H1 (cell line): ENCODE data around the gene TMPRSS2. TPM values are rescaled to one million over a fixed set of nuclear protein-coding genes. Genes with fewer than 3 reads are reported as not detected.

Source experiments
- CTCF ChIA-PET: fragments of 300-600 bp; sonication (Branson Sonifier 250); formaldehyde crosslinking; loops from one replicate; lab custom pipeline; 2021; ENCODE audit not compliant: partially characterized antibody; lab: Charles Lee
- POLR2A ChIA-PET: fragments of 300-600 bp; sonication (Branson Sonifier 250); formaldehyde crosslinking; loops from one replicate; lab custom pipeline; 2021; ENCODE audit warnings: inconsistent platforms; ENCODE audit not compliant: partially characterized antibody; lab: Charles Lee
- DNase-seq, 2 experiments: peaks; one replicate each; pipeline versions ENCODE4 v3.0.0 to v3.0.0-alpha.2; 2010 to 2022; ENCODE audit warnings: low spot score in 2 of 2, low read depth in 1 of 2, mixed read lengths in 1 of 2
- FAIRE-seq: peaks from 2 replicates; lab custom pipeline; 2011; peaks lifted over from hg19 to GRCh38; lab: Jason Lieb, UNC
- H2AFZ ChIP-seq: 2 replicates; pipeline ENCODE4 v1.8.1; 2012; ENCODE audit warnings: low read length, inconsistent platforms
- H2AK5ac ChIP-seq: 2 replicates; pipeline ENCODE4 v1.6.1; 2013; ENCODE audit warnings: low read depth, low read length
- H2BK120ac ChIP-seq: replicated peaks from 2 replicates; pipeline ENCODE3; 2013; ENCODE audit warnings: low read depth, low read length, inconsistent platforms
- H2BK12ac ChIP-seq: 2 replicates; pipeline ENCODE4 v1.6.1; 2013; ENCODE audit warnings: low read depth, low read length
- H2BK15ac ChIP-seq: 2 replicates; pipeline ENCODE4 v1.6.1; 2013; ENCODE audit warnings: low read length
- H2BK20ac ChIP-seq: 2 replicates; pipeline ENCODE4 v1.6.1; 2013; ENCODE audit warnings: low read length
- H2BK5ac ChIP-seq: 2 replicates; pipeline ENCODE4 v1.6.1; 2013; ENCODE audit warnings: low read depth, low read length
- H3K14ac ChIP-seq: 2 replicates; pipeline ENCODE4 v1.6.1; 2013; ENCODE audit warnings: inconsistent platforms; ENCODE audit not compliant: insufficient read length
- H3K18ac ChIP-seq: 2 replicates; pipeline ENCODE4 v1.6.1; 2013; ENCODE audit warnings: low read length; ENCODE audit errors: extremely low read depth
- H3K23ac ChIP-seq: 2 replicates; pipeline ENCODE4 v1.6.1; 2013; ENCODE audit warnings: inconsistent platforms; ENCODE audit not compliant: insufficient read length
- H3K23me2 ChIP-seq: 2 replicates; pipeline ENCODE4 v1.6.1; 2013; ENCODE audit warnings: low read depth, low read length
- H3K27ac ChIP-seq: 2 replicates; pipeline ENCODE4 v1.6.1; 2011; ENCODE audit warnings: low read depth, low read length, inconsistent platforms
- H3K27me3 ChIP-seq, 4 experiments: replicated peaks in 1 of 4; 1 replicate in 1 of 4; 2 replicates in 3 of 4; pipeline versions ENCODE4 v1.6.1 to v1.8.1; 2011 to 2013; ENCODE audit warnings: low read length in 3 of 4, mild to moderate bottlenecking in 3 of 4, inconsistent platforms in 2 of 4, mixed read lengths in 2 of 4, moderate library complexity in 1 of 4; ENCODE audit not compliant: control insufficient read depth in 3 of 4, insufficient read depth in 3 of 4; ENCODE audit errors: extremely low read depth in 1 of 4
- H3K36me3 ChIP-seq, 4 experiments: 2 replicates each; pipeline versions ENCODE4 v1.6.1 to v1.8.1; 2011 to 2013; ENCODE audit warnings: mild to moderate bottlenecking in 4 of 4, low read length in 3 of 4, moderate library complexity in 2 of 4, control low read depth in 1 of 4, inconsistent platforms in 1 of 4; ENCODE audit not compliant: insufficient read depth in 4 of 4, control insufficient read depth in 2 of 4
- H3K4ac ChIP-seq: replicated peaks from 2 replicates; pipeline ENCODE3; 2013; ENCODE audit warnings: low read length, low read depth, mixed read lengths, inconsistent platforms; ENCODE audit not compliant: insufficient read length
- H3K4me1 ChIP-seq, 4 experiments: replicated peaks in 1 of 4; 1 replicate in 1 of 4; 2 replicates in 3 of 4; pipeline versions ENCODE4 v1.6.1 to v1.8.1; 2011 to 2013; ENCODE audit warnings: low read length in 3 of 4, inconsistent platforms in 2 of 4, mixed read lengths in 1 of 4; ENCODE audit not compliant: insufficient read depth in 4 of 4, control insufficient read depth in 3 of 4
- H3K4me2 ChIP-seq, 2 experiments: 2 replicates each; pipeline versions ENCODE4 v1.6.1 to v1.8.1; 2011 to 2013; ENCODE audit warnings: low read depth in 2 of 2, low read length in 2 of 2, control low read depth in 1 of 2, inconsistent platforms in 1 of 2, mild to moderate bottlenecking in 1 of 2; ENCODE audit not compliant: insufficient read depth in 1 of 2
- H3K4me3 ChIP-seq, 4 experiments: fragments of 200-600, 300-600 bp in 1 of 4; sonication (generic), shearing (Covaris generic), sonication (Bioruptor Twin) in 1 of 4; 2 replicates each; pipeline versions ENCODE4 v1.5.1 to v1.8.1; 2011 to 2016; ENCODE audit warnings: low read length in 4 of 4, low read depth in 3 of 4, control low read depth in 2 of 4, inconsistent platforms in 2 of 4, mild to moderate bottlenecking in 2 of 4, mixed read lengths in 1 of 4, moderate library complexity in 1 of 4; ENCODE audit not compliant: insufficient read depth in 2 of 4; ENCODE audit errors: extremely low read depth in 1 of 4
- H3K56ac ChIP-seq: replicated peaks from 2 replicates; pipeline ENCODE3; 2013; ENCODE audit warnings: low read depth, mild to moderate bottlenecking, mixed read lengths, low read length, inconsistent platforms; ENCODE audit not compliant: insufficient read length
- H3K79me1 ChIP-seq: 2 replicates; pipeline ENCODE4 v1.6.1; 2013; ENCODE audit warnings: low read depth, low read length, control low read depth
- H3K79me2 ChIP-seq, 2 experiments: 2 replicates each; pipeline versions ENCODE4 v1.6.1 to v1.8.1; 2012 to 2013; ENCODE audit warnings: low read length in 2 of 2, mild to moderate bottlenecking in 2 of 2, inconsistent platforms in 1 of 2; ENCODE audit not compliant: insufficient read depth in 2 of 2, control insufficient read depth in 1 of 2
- H3K9ac ChIP-seq, 4 experiments: replicated peaks in 1 of 4; 1 replicate in 1 of 4; 2 replicates in 3 of 4; pipeline versions ENCODE4 v1.6.1 to v1.8.1; 2011 to 2013; ENCODE audit warnings: low read depth in 3 of 4, low read length in 3 of 4, control low read depth in 2 of 4, mild to moderate bottlenecking in 2 of 4, moderate library complexity in 2 of 4, inconsistent platforms in 1 of 4; ENCODE audit errors: extremely low read depth in 1 of 4
- H3K9me3 ChIP-seq, 2 experiments: 2 replicates each; pipeline versions ENCODE4 v1.6.1 to v1.8.1; 2012 to 2013; ENCODE audit warnings: mild to moderate bottlenecking in 2 of 2, moderate library complexity in 2 of 2, control low read depth in 1 of 2, inconsistent platforms in 1 of 2, low read depth in 1 of 2, low read length in 1 of 2, mixed read lengths in 1 of 2; ENCODE audit not compliant: insufficient read depth in 2 of 2
- H4K20me1 ChIP-seq, 2 experiments: replicated peaks in 1 of 2; 2 replicates each; pipeline versions ENCODE3 to v1.8.1; 2011 to 2013; ENCODE audit warnings: inconsistent platforms in 2 of 2, low read length in 2 of 2, mild to moderate bottlenecking in 1 of 2; ENCODE audit not compliant: insufficient read depth in 2 of 2, control insufficient read depth in 1 of 2
- H4K5ac ChIP-seq: 2 replicates; pipeline ENCODE4 v1.6.1; 2013; ENCODE audit warnings: low read length, low read depth, mixed read lengths, inconsistent platforms; ENCODE audit not compliant: insufficient read length
- H4K8ac ChIP-seq: 2 replicates; pipeline ENCODE4 v1.8.0; 2013; ENCODE audit warnings: mild to moderate bottlenecking, moderate library complexity, low read length, inconsistent platforms; ENCODE audit not compliant: insufficient read depth; ENCODE audit errors: extremely low read depth
- H4K91ac ChIP-seq: replicated peaks from 2 replicates; pipeline ENCODE3; 2013; ENCODE audit warnings: low read length, mixed read lengths, inconsistent platforms; ENCODE audit not compliant: insufficient read length
- ATF2 ChIP-seq: IDR thresholded peaks from 2 replicates; pipeline ENCODE4 v1.6.1; 2012; ENCODE audit warnings: low read length, inconsistent platforms
- BRCA1 ChIP-seq: IDR thresholded peaks from 2 replicates; pipeline ENCODE4 v1.6.1; 2012; ENCODE audit warnings: low read depth, low read length, improper control_type of control experiment
- RXRA ChIP-seq: IDR thresholded peaks from 2 replicates; pipeline ENCODE4 v1.6.1; 2011; ENCODE audit warnings: low read depth, mild to moderate bottlenecking, low read length, moderate library complexity; ENCODE audit not compliant: insufficient read depth
- ZNF274 ChIP-seq: IDR thresholded peaks from 2 replicates; pipeline ENCODE4 v1.7.0; 2012; ENCODE audit warnings: low read length, borderline replicate concordance; ENCODE audit errors: extremely low read depth
- WGBS, 2 experiments: shearing (Covaris generic) in 1 of 2; methylation state at CpG; one replicate each; pipeline versions ENCODE4 v1.1.6 to v1.1.7; 2013 to 2015; ENCODE audit warnings: low lambda C conversion rate in 2 of 2, mixed read lengths in 2 of 2, inconsistent platforms in 1 of 2, low coverage in 1 of 2, missing lambda C conversion rate in 1 of 2; ENCODE audit not compliant: insufficient replicate concordance in 2 of 2, insufficient coverage in 1 of 2, insufficient read length in 1 of 2; ENCODE audit errors: extremely low coverage in 1 of 2, missing lambda C conversion rate in 1 of 2; 5-methylcytosine and 5-hydroxymethylcytosine counted together
- polyA plus RNA-seq, 7 experiments: library from polyadenylated mRNA; depleted of rRNA in 3 of 7; stranded (reverse) in 5 of 7; unstranded in 2 of 7; fragments of >200 nt in 5 of 7; fragments of 200-250 nt in 2 of 7; gene quantifications; 1 replicate in 5 of 7; 2 replicates in 1 of 7; 4 replicates in 1 of 7; pipeline versions ENCODE4 v1.2.1 to v1.2.3, GENCODE V29; 2011 to 2013; ENCODE audit warnings: missing spikeins in 2 of 7, mixed read lengths in 2 of 7
- total RNA-seq: library from RNA; stranded (reverse); fragmentation: NEBNext Ultra II Directional; extraction: Animal tissue kit (Norgen Biotek cat#: 25700); gene quantifications from 2 replicates; pipeline ENCODE4 v1.2.1, GENCODE V29; 2021

The TMPRSS2 gene
- total and polyA plus RNA-seq, 2 of the 8 experiments (the other 6 are each of a cell fraction or from before 2014, with no cell fraction given): 9.2 to 11.0 TPM

- H3K4ac ChIP-seq: no peak overlapping the region
- no peak overlapping the region for H3K14ac ChIP-seq
- no peak overlapping the region for H2BK15ac ChIP-seq
- H3K4me2 ChIP-seq: no peak overlapping the region
- no peaks in the 10 kb centered on the region for H3K23me2 ChIP-seq
- H3K4me3 ChIP-seq: no peak overlapping the region
- H2BK5ac ChIP-seq: no peak overlapping the region
- no peak overlapping the region for H2AK5ac ChIP-seq
- CTCF ChIA-PET: interaction anchor here (1.4 kb wide), 1 partner anchor 155 kb away, joined by 3 read pairs; no protein-coding TSS in a partner anchor
- WGBS, 2 experiments: 77% methylated on average over 13 of the region's 13 CpGs; no CpG with 5 or more reads in 1 of the 2 experiments
- H3K79me1 ChIP-seq: no peaks in the 10 kb centered on the region
- TF ChIP-seq ATF2: no peak
- TF ChIP-seq BRCA1: no peak
- no peak for TF ChIP-seq ZNF274
- TF ChIP-seq RXRA: no peak
- no peaks in the 10 kb centered on the region for H4K20me1 ChIP-seq
- no peaks in the 10 kb centered on the region for H3K27me3 ChIP-seq
- no peak overlapping the region for H2BK20ac ChIP-seq
- FAIRE-seq: no peak
- POLR2A ChIA-PET: interaction anchor here (1.6 kb wide), 1 partner anchor 28 kb away, joined by 4 read pairs; no protein-coding TSS in a partner anchor
- H3K9ac ChIP-seq: no peak overlapping the region; a peak in 1 of 7 replicates
- H3K79me2 ChIP-seq: no peaks in the 10 kb centered on the region
- H3K4me1 ChIP-seq: no peaks in the 10 kb centered on the region; a peak in 1 of 7 replicates
- no peak overlapping the region for H2AFZ ChIP-seq
- no peak overlapping the region for H2BK120ac ChIP-seq
- no peak overlapping the region for H3K18ac ChIP-seq
- H3K56ac ChIP-seq: no peak overlapping the region
- H3K9me3 ChIP-seq: peaks cover 0 to 2% of the 10 kb centered on the region in 2 experiments; a peak in 1 of 4 replicates
- no peak overlapping the region for H4K8ac ChIP-seq
- no peak overlapping the region for H4K5ac ChIP-seq
- H3K27ac ChIP-seq: no peak overlapping the region
- DNase-seq: peak in 1 of 2 experiments; percentile 19
- H3K23ac ChIP-seq: no peak overlapping the region
- no peak overlapping the region for H2BK12ac ChIP-seq
- no peaks in the 10 kb centered on the region for H3K36me3 ChIP-seq
- no peak overlapping the region for H4K91ac ChIP-seq
These were observed 69.4 kb downstream of the TMPRSS2 start for GRCh38 chr21:41438425-41439113.
